ENCODE results near the gene NT5DC4. TPM values are rescaled to one million over a fixed set of nuclear protein-coding genes. Genes with fewer than 3 reads are reported as not detected.

NT5DC4 gene
- total and polyA plus RNA-seq, 2 of the 8 experiments (the other 6 are each of a cell fraction or from before 2014, with no cell fraction given), result not detected

- TF ChIP-seq PHF8 (conservative IDR thresholded peaks at IDR 0.05; ENCODE audit: low read depth, low read length) (no peak), GABPA (IDR thresholded peaks at IDR 0.05; ENCODE audit: borderline replicate concordance, insufficient read depth, low read length) (no peak), KDM4A (IDR thresholded peaks at IDR 0.05; ENCODE audit: low read depth, low read length, severe bottlenecking) (no peak), NANOG (IDR thresholded peaks at IDR 0.05; ENCODE audit: insufficient read depth, low read depth, low read length, poor library complexity, severe bottlenecking) (no peak), CHD1 (IDR thresholded peaks at IDR 0.05; ENCODE audit: low read depth, low read length) (no peak)
Measured at GRCh38 chr2:112708968-112709367, 11.9 kb upstream of the NT5DC4 start (continued).

Data from H1 (cell line).